Measurements from ENCODE around the gene MCM3. TPM values are rescaled to one million over a fixed set of nuclear protein-coding genes. Genes with fewer than 3 reads are reported as not detected.

The MCM3 gene
- total RNA-seq, 4 donors from 2014 or later, result 17.8 to 33.6 (median 25.3) TPM

GRCh38 chr6:52328303-52328662 is 43.7 kb upstream of the MCM3 start:
- whole genome bisulfite sequencing, 2 donors, result 80 to 82% methylated on average over 2 of the region's 2 CpGs
- DNase-seq (ENCODE audit: low spot score in 2 of 2), result no peak
- H3K4me3 ChIP-seq (ENCODE audit: low read depth, poor library complexity, severe bottlenecking), result no peak overlapping the region
- TF ChIP-seq POLR2A (IDR thresholded peaks at IDR 0.05) (no peak), CTCF (IDR thresholded peaks at IDR 0.05) (no peak)
- intact Hi-C loops (cut with DNase I; ENCODE audit: low total_unique reads), result no loop called here

GRCh38 chr6:52326540-52327364 is 42.2 kb upstream of the MCM3 start:
- no peak for TF ChIP-seq POLR2A (IDR thresholded peaks at IDR 0.05)
- no peak for TF ChIP-seq CTCF (IDR thresholded peaks at IDR 0.05)
- intact Hi-C loops (cut with DNase I; ENCODE audit: low total_unique reads), result no loop called here
- 92 to 95% methylated on average over 3 of the region's 3 CpGs for WGBS, 2 donors

GRCh38 chr6:52325695-52326471 is 41.3 kb upstream of the MCM3 start:
- no peak for DNase-seq (ENCODE audit: low spot score in 2 of 2)
- TF ChIP-seq CTCF (IDR thresholded peaks at IDR 0.05) (no peak), POLR2A (IDR thresholded peaks at IDR 0.05) (no peak)
- intact Hi-C loops (cut with DNase I; ENCODE audit: low total_unique reads), result no loop called here
- no peak overlapping the region for H3K4me3 ChIP-seq (ENCODE audit: low read depth, poor library complexity, severe bottlenecking)
- 61 to 65% methylated on average over 14 of the region's 14 CpGs for WGBS, 2 donors

More at GRCh38 chr6:52326540-52327364, 42.2 kb upstream of the MCM3 start:
- no peak for DNase-seq (ENCODE audit: low spot score in 2 of 2)
- no peak overlapping the region for H3K4me3 ChIP-seq (ENCODE audit: low read depth, poor library complexity, severe bottlenecking)

DNA sequence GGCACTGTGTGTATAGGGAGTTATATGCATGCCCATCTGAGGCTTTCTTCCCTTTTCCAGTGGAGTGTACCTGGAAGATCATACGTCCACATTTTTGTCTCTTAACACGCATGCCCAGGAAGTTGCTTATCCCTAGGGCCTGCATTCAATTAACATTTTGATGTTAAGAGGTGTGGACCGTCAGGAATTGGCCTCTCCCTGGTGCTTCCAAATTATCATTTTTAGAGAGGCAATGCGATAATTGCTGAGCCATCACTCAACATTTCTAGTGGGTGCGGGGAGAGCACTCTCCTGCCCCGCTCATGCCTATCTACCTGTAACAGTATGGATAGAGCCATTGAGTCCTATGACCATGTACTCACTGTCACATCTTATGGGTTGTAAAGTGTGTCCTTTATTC is 39.6 kb upstream of the MCM3 start:
- TF ChIP-seq POLR2A (IDR thresholded peaks at IDR 0.05) (no peak), CTCF (IDR thresholded peaks at IDR 0.05) (no peak)
- H3K4me3 ChIP-seq (ENCODE audit: low read depth, poor library complexity, severe bottlenecking), result no peak overlapping the region
- no peak for DNase-seq (ENCODE audit: low spot score in 2 of 2)
- intact Hi-C loops (cut with DNase I; ENCODE audit: low total_unique reads), result no loop called here
- WGBS, 2 donors, result 83 to 88% methylated on average over 6 of the region's 6 CpGs

DNA sequence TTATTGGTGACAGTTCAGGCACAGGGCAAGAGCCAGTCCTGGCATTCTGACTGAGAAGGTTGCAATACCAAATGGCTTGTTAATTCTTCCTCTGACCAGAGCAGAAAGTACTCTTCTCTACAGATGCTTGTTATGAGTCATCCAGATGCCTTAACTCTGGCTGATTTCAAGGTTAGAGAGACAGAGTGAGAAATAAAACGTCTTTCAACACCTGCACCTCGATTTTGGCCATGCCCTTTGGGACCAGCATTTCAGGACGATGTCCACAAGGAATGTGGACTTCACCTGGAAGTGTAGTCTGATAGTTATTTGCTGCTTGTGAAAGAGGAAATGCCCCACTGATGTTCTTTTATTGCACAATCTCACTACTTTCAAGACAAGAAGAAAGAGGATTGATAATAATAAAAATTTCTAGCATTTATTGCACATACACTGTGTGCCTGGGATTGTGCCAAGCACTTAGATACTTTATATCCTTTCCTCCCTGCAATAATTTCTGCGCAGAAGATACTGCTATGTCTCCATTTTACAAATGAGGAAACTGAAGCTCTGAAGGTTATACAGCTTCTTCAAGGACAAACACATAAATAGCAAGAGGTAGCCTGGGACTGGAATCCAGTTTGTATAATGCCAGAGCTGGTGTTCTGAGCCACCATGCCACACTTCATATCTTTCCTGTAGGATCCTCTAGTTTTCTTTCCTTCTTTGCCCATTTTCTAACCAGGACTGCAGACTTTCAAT is 33.5 kb upstream of the MCM3 start:
- no peak for TF ChIP-seq POLR2A (IDR thresholded peaks at IDR 0.05)
- no peak for TF ChIP-seq CTCF (IDR thresholded peaks at IDR 0.05)
- no peak overlapping the region for H3K4me3 ChIP-seq (ENCODE audit: low read depth, poor library complexity, severe bottlenecking)
- intact Hi-C loops (cut with DNase I; ENCODE audit: low total_unique reads), result no loop called here
- DNase-seq (ENCODE audit: low spot score in 2 of 2), result no peak
- WGBS, 2 donors, result 50 to 53% methylated on average over 4 of the region's 4 CpGs
